ENCODE measurements around the gene NSMF. TPM values are rescaled to one million over a fixed set of nuclear protein-coding genes. Genes with fewer than 3 reads are reported as not detected.
"Not testable (repeated sequence)": the region's sequence is repeated elsewhere in the genome, so short reads cannot be mapped to it uniquely, and the experiment has no call there.

The NSMF gene
- total RNA-seq, 1 experiment from 2014 or later: 19.1 TPM

- DNase-seq (ENCODE audit: low spot score): no peak
These were observed 1.5 kb downstream of the NSMF start for GRCh38 chr9:137457406-137458193.

- DNase-seq (ENCODE audit: low spot score): no peak
These were observed 2.2 kb downstream of the NSMF start for GRCh38 chr9:137456864-137457405.

GRCh38 chr9:137456061-137456863 is 2.9 kb downstream of the NSMF start:
- no peak for DNase-seq (ENCODE audit: low spot score)

GRCh38 chr9:137455359-137455991 is 3.7 kb downstream of the NSMF start:
- DNase-seq (ENCODE audit: low spot score): no peak

GRCh38 chr9:137454597-137455358 is 4.4 kb downstream of the NSMF start:
- no peak for DNase-seq (ENCODE audit: low spot score)

GRCh38 chr9:137454145-137454596 is 5.0 kb downstream of the NSMF start:
- DNase-seq (ENCODE audit: low spot score): no peak

GRCh38 chr9:137453643-137454081 is 5.5 kb downstream of the NSMF start:
- no peak for DNase-seq (ENCODE audit: low spot score)

- DNase-seq (ENCODE audit: low spot score): no peak
These were observed 6.1 kb downstream of the NSMF start for GRCh38 chr9:137452761-137453642.

GRCh38 chr9:137452006-137452760 is 7.0 kb downstream of the NSMF start:
- DNase-seq (ENCODE audit: low spot score): no peak

- DNase-seq (ENCODE audit: low spot score): not testable (repeated sequence)
These were observed 7.7 kb downstream of the NSMF start for GRCh38 chr9:137451264-137452005.

- not testable (repeated sequence) for DNase-seq (ENCODE audit: low spot score)
These were observed 8.5 kb downstream of the NSMF start for GRCh38 chr9:137450539-137451222.

- no peak for DNase-seq (ENCODE audit: low spot score)
These were observed 9.1 kb downstream of the NSMF start for GRCh38 chr9:137449931-137450538.

GRCh38 chr9:137449081-137449844 is 9.9 kb downstream of the NSMF start:
- DNase-seq (ENCODE audit: low spot score): no peak

- no peak for DNase-seq (ENCODE audit: low spot score)
These were observed 10.6 kb downstream of the NSMF start for GRCh38 chr9:137448602-137448962.

GRCh38 chr9:137447722-137448601 is 11.2 kb downstream of the NSMF start:
- DNase-seq (ENCODE audit: low spot score): no peak

GRCh38 chr9:137446851-137447471 is 12.2 kb downstream of the NSMF start:
- DNase-seq (ENCODE audit: low spot score): no peak
